ENCODE results near the gene ASIC5.

Gene ASIC5

DNA sequence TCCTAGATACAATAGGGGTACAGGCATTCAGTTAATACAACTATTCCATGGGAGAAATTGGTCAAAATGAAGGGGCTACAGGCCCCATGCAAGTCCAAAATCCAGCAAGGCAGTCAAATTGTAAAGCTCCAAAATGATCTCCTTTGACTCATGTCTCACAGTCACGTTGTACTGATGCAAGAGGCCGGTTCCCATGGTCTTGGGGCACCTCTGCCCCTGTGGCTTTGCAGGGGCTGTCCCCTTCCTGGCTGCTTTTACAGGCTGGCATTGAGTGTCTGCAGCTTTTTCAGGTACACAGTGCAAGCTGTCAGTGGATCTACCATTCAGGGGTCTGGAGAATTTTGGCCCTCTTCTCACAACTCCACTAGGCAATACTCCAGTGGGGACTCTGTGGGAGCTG, 12.5 kb upstream of the ASIC5 start:
- DNase-seq: no peak
- Histone ChIP-seq H2AK5ac (ENCODE audit: low read length) (no peak overlapping the region), H3K9ac (ENCODE audit: low read length) (no peak overlapping the region), H3K27ac (ENCODE audit: low read depth, low read length) (no peak overlapping the region), H3K79me2 (ENCODE audit: control insufficient read depth, insufficient read depth, low read length) (no peaks in the 10 kb centered on the region), H3K4me1 (ENCODE audit: control insufficient read depth, low read depth, low read length) (no peaks in the 10 kb centered on the region), H3K4ac (ENCODE audit: low read depth, low read length) (no peak overlapping the region), H4K8ac (ENCODE audit: low read depth, low read length) (no peak overlapping the region), H3K23ac (ENCODE audit: low read length) (no peak overlapping the region), H3K18ac (ENCODE audit: low read length) (no peak overlapping the region), H3K4me2 (ENCODE audit: low read length) (no peak overlapping the region), H3K27me3 (ENCODE audit: insufficient read depth, low read length, poor library complexity) (no peaks in the 10 kb centered on the region), H3K79me1 (ENCODE audit: low read length) (no peaks in the 10 kb centered on the region), H2BK5ac (ENCODE audit: low read length) (no peak overlapping the region), H2BK15ac (replicated peaks; ENCODE audit: low read depth) (no peak overlapping the region), H4K5ac (ENCODE audit: low read length) (no peak overlapping the region), H3K56ac (ENCODE audit: low read length) (no peak overlapping the region), H3K4me3 (ENCODE audit: low read length) (no peak overlapping the region), H3K36me3 (ENCODE audit: control insufficient read depth, insufficient read depth, low read length) (no peaks in the 10 kb centered on the region), H2BK120ac (ENCODE audit: low read depth, low read length) (no peak overlapping the region)
- no CpG with 5 or more reads among the region's 2 CpGs for WGBS (ENCODE audit: extremely low coverage, insufficient coverage, low lambda C conversion rate)

GRCh38 chr4:155877971-155878370, 11.9 kb upstream of the ASIC5 start:
- no peak for DNase-seq
- Histone ChIP-seq H2BK120ac (ENCODE audit: low read depth, low read length) (no peak overlapping the region), H3K36me3 (ENCODE audit: control insufficient read depth, insufficient read depth, low read length) (no peaks in the 10 kb centered on the region), H2AK5ac (ENCODE audit: low read length) (no peak overlapping the region), H3K23ac (ENCODE audit: low read length) (no peak overlapping the region), H3K79me2 (ENCODE audit: control insufficient read depth, insufficient read depth, low read length) (no peaks in the 10 kb centered on the region), H4K5ac (ENCODE audit: low read length) (no peak overlapping the region), H2BK15ac (replicated peaks; ENCODE audit: low read depth) (no peak overlapping the region), H3K4me1 (ENCODE audit: control insufficient read depth, low read depth, low read length) (no peaks in the 10 kb centered on the region), H4K8ac (ENCODE audit: low read depth, low read length) (no peak overlapping the region), H3K27me3 (ENCODE audit: insufficient read depth, low read length, poor library complexity) (no peaks in the 10 kb centered on the region), H3K79me1 (ENCODE audit: low read length) (no peaks in the 10 kb centered on the region), H3K56ac (ENCODE audit: low read length) (no peak overlapping the region), H3K18ac (ENCODE audit: low read length) (no peak overlapping the region), H3K9ac (ENCODE audit: low read length) (no peak overlapping the region), H3K27ac (ENCODE audit: low read depth, low read length) (no peak overlapping the region), H3K4ac (ENCODE audit: low read depth, low read length) (no peak overlapping the region), H3K4me2 (ENCODE audit: low read length) (no peak overlapping the region), H2BK5ac (ENCODE audit: low read length) (no peak overlapping the region), H3K4me3 (ENCODE audit: low read length) (no peak overlapping the region)
- WGBS (ENCODE audit: extremely low coverage, insufficient coverage, low lambda C conversion rate): no CpG with 5 or more reads among the region's 4 CpGs

DNA sequence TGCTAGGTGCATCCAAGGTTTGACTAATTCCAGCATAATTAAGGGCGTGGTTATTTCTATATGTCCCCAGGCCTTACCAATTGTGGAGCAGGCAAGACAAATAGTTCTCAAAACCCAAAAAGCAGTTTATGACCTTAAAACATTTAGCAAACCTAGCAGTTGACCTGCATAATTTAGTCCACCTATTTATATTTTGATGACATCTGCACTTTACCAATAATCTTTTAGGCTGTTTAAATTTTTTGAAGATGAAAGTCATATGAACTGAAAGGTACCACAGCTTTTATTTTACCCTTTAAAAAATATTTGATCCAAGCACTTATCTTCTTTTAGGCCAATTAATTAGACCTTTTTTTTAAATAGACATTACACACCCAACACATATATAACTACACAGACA, 9.8 kb upstream of the ASIC5 start:
- Histone ChIP-seq H3K79me2 (ENCODE audit: control insufficient read depth, insufficient read depth, low read length) (no peaks in the 10 kb centered on the region), H3K18ac (ENCODE audit: low read length) (no peak overlapping the region), H3K27ac (ENCODE audit: low read depth, low read length) (no peak overlapping the region), H3K36me3 (ENCODE audit: control insufficient read depth, insufficient read depth, low read length) (no peaks in the 10 kb centered on the region), H3K4ac (ENCODE audit: low read depth, low read length) (no peak overlapping the region), H2BK5ac (ENCODE audit: low read length) (no peak overlapping the region), H3K9ac (ENCODE audit: low read length) (no peak overlapping the region), H2AK5ac (ENCODE audit: low read length) (no peak overlapping the region), H3K79me1 (ENCODE audit: low read length) (no peaks in the 10 kb centered on the region), H3K23ac (ENCODE audit: low read length) (no peak overlapping the region), H3K56ac (ENCODE audit: low read length) (no peak overlapping the region), H4K8ac (ENCODE audit: low read depth, low read length) (no peak overlapping the region), H3K4me3 (ENCODE audit: low read length) (no peak overlapping the region), H3K4me2 (ENCODE audit: low read length) (no peak overlapping the region), H2BK15ac (replicated peaks; ENCODE audit: low read depth) (no peak overlapping the region), H2BK120ac (ENCODE audit: low read depth, low read length) (no peak overlapping the region), H3K4me1 (ENCODE audit: control insufficient read depth, low read depth, low read length) (no peaks in the 10 kb centered on the region), H4K5ac (ENCODE audit: low read length) (no peak overlapping the region), H3K27me3 (ENCODE audit: insufficient read depth, low read length, poor library complexity) (no peaks in the 10 kb centered on the region)
- no CpG with 5 or more reads among the region's 1 CpG for WGBS (ENCODE audit: extremely low coverage, insufficient coverage, low lambda C conversion rate)
- DNase-seq: no peak

GRCh38 chr4:155855897-155856296, 10.2 kb downstream of the ASIC5 start:
- no CpG with 5 or more reads among the region's 2 CpGs for WGBS (ENCODE audit: extremely low coverage, insufficient coverage, low lambda C conversion rate)
- Histone ChIP-seq H3K27me3 (ENCODE audit: insufficient read depth, low read length, poor library complexity) (no peaks in the 10 kb centered on the region), H2BK15ac (replicated peaks; ENCODE audit: low read depth) (no peak overlapping the region), H3K36me3 (ENCODE audit: control insufficient read depth, insufficient read depth, low read length) (no peaks in the 10 kb centered on the region), H2BK120ac (ENCODE audit: low read depth, low read length) (no peak overlapping the region), H3K56ac (ENCODE audit: low read length) (no peak overlapping the region), H3K27ac (ENCODE audit: low read depth, low read length) (no peak overlapping the region), H3K4ac (ENCODE audit: low read depth, low read length) (no peak overlapping the region), H4K8ac (ENCODE audit: low read depth, low read length) (no peak overlapping the region), H3K4me3 (ENCODE audit: low read length) (no peak overlapping the region), H2BK5ac (ENCODE audit: low read length) (no peak overlapping the region), H3K79me1 (ENCODE audit: low read length) (no peaks in the 10 kb centered on the region), H3K4me1 (ENCODE audit: control insufficient read depth, low read depth, low read length) (no peaks in the 10 kb centered on the region), H4K5ac (ENCODE audit: low read length) (no peak overlapping the region), H3K9ac (ENCODE audit: low read length) (no peak overlapping the region), H3K4me2 (ENCODE audit: low read length) (no peak overlapping the region), H3K79me2 (ENCODE audit: control insufficient read depth, insufficient read depth, low read length) (no peaks in the 10 kb centered on the region), H2AK5ac (ENCODE audit: low read length) (no peak overlapping the region), H3K18ac (ENCODE audit: low read length) (no peak overlapping the region), H3K23ac (ENCODE audit: low read length) (no peak overlapping the region)
- DNase-seq: no peak

DNA sequence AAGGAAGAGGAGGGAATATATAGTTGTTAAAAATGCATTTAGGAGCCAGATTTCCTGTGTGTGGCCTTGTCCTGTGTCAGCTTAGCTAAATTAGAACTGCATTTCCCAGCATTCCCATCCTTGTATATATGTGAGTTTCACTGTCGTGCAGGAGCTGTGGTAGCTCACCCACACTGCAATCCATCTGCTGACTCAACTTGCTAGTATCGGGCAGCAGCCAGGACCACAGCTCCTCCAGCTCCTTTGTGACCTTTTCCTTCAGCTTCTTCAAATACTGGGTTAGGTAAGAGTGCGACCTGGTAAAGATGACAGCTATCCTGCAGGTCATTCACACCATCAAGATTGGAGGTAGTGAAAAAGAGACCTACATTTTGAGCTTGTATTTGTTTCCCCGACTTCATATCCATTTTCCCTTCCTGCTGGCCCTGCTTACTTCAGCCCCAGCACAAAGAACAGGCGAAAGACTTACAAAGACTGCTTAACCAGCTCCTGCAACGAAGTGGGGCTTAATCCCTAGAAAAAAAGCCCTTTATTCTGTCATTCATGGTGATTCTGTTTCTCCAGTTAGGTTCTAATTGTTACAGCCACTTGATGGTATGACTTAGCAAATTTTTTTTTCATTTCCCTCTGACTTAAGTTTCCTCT, 11.4 kb downstream of the ASIC5 start:
- Histone ChIP-seq H3K27me3 (ENCODE audit: insufficient read depth, low read length, poor library complexity) (no peaks in the 10 kb centered on the region), H3K4ac (ENCODE audit: low read depth, low read length) (no peak overlapping the region), H4K5ac (ENCODE audit: low read length) (no peak overlapping the region), H3K9ac (ENCODE audit: low read length) (no peak overlapping the region), H2BK5ac (ENCODE audit: low read length) (no peak overlapping the region), H3K79me1 (ENCODE audit: low read length) (no peaks in the 10 kb centered on the region), H3K18ac (ENCODE audit: low read length) (peak overlapping the region; percentile 41), H3K79me2 (ENCODE audit: control insufficient read depth, insufficient read depth, low read length) (no peaks in the 10 kb centered on the region), H3K4me2 (ENCODE audit: low read length) (no peak overlapping the region), H3K36me3 (ENCODE audit: control insufficient read depth, insufficient read depth, low read length) (no peaks in the 10 kb centered on the region), H3K27ac (ENCODE audit: low read depth, low read length) (no peak overlapping the region), H3K56ac (ENCODE audit: low read length) (no peak overlapping the region), H3K23ac (ENCODE audit: low read length) (no peak overlapping the region), H3K4me3 (ENCODE audit: low read length) (no peak overlapping the region), H3K4me1 (ENCODE audit: control insufficient read depth, low read depth, low read length) (no peaks in the 10 kb centered on the region), H2BK120ac (ENCODE audit: low read depth, low read length) (no peak overlapping the region), H2AK5ac (ENCODE audit: low read length) (no peak overlapping the region), H4K8ac (ENCODE audit: low read depth, low read length) (no peak overlapping the region), H2BK15ac (replicated peaks; ENCODE audit: low read depth) (no peak overlapping the region)
- no peak for DNase-seq
- WGBS (ENCODE audit: extremely low coverage, insufficient coverage, low lambda C conversion rate): no CpG with 5 or more reads among the region's 6 CpGs

- Histone ChIP-seq H4K8ac (ENCODE audit: low read depth, low read length) (no peak overlapping the region), H2BK120ac (ENCODE audit: low read depth, low read length) (no peak overlapping the region), H4K5ac (ENCODE audit: low read length) (no peak overlapping the region), H3K4ac (ENCODE audit: low read depth, low read length) (no peak overlapping the region), H3K18ac (ENCODE audit: low read length) (no peak overlapping the region), H3K36me3 (ENCODE audit: control insufficient read depth, insufficient read depth, low read length) (no peaks in the 10 kb centered on the region), H3K4me2 (ENCODE audit: low read length) (no peak overlapping the region), H3K79me1 (ENCODE audit: low read length) (no peaks in the 10 kb centered on the region), H3K9ac (ENCODE audit: low read length) (no peak overlapping the region), H3K4me3 (ENCODE audit: low read length) (no peak overlapping the region), H2BK15ac (replicated peaks; ENCODE audit: low read depth) (no peak overlapping the region), H3K27me3 (ENCODE audit: insufficient read depth, low read length, poor library complexity) (no peaks in the 10 kb centered on the region), H3K4me1 (ENCODE audit: control insufficient read depth, low read depth, low read length) (no peaks in the 10 kb centered on the region), H3K27ac (ENCODE audit: low read depth, low read length) (no peak overlapping the region), H3K23ac (ENCODE audit: low read length) (no peak overlapping the region), H3K56ac (ENCODE audit: low read length) (no peak overlapping the region), H2BK5ac (ENCODE audit: low read length) (no peak overlapping the region), H3K79me2 (ENCODE audit: control insufficient read depth, insufficient read depth, low read length) (no peaks in the 10 kb centered on the region), H2AK5ac (ENCODE audit: low read length) (no peak overlapping the region)
- no peak for DNase-seq
- WGBS (ENCODE audit: extremely low coverage, insufficient coverage, low lambda C conversion rate): no CpG with 5 or more reads among the region's 3 CpGs
Measured at GRCh38 chr4:155853189-155853588, 12.9 kb downstream of the ASIC5 start.

All from mesendoderm (in vitro differentiated cells).